Endothelial cell of umbilical vein (primary cell): ENCODE measurements around the gene PPP2R5B.

ENCODE experiments used
- CTCF ChIP-seq, 2 donors: IDR thresholded peaks; 1 replicate in 1 of 2; 2 replicates in 1 of 2; pipeline ENCODE4 v1.5.1; 2011; ENCODE audit warnings: low read length in 2 of 2, mild to moderate bottlenecking in 2 of 2, moderate library complexity in 2 of 2, control low read depth in 1 of 2, inconsistent platforms in 1 of 2, low read depth in 1 of 2; ENCODE audit not compliant: insufficient read depth in 1 of 2; ENCODE audit errors: extremely low read depth in 1 of 2
- EZH2 ChIP-seq: IDR thresholded peaks from 2 replicates; pipeline ENCODE4 v1.6.1; 2012; ENCODE audit warnings: borderline replicate concordance, low read depth, mild to moderate bottlenecking, moderate library complexity, low read length, inconsistent platforms; ENCODE audit not compliant: severe bottlenecking
- FOS ChIP-seq: IDR thresholded peaks from 2 replicates; pipeline ENCODE4 v1.6.1; 2011; ENCODE audit warnings: mild to moderate bottlenecking, low read length, moderate library complexity, borderline replicate concordance; ENCODE audit not compliant: insufficient read depth
- JUN ChIP-seq: IDR thresholded peaks from 2 replicates; pipeline ENCODE4 v1.6.1; 2011; ENCODE audit warnings: borderline replicate concordance, low read depth; ENCODE audit not compliant: insufficient read length, insufficient read depth
- MAX ChIP-seq: IDR thresholded peaks from 2 replicates; pipeline ENCODE4 v1.6.1; 2011; ENCODE audit not compliant: insufficient read depth, insufficient read length
- MYC ChIP-seq: IDR thresholded peaks from one replicate; pipeline ENCODE4 v1.6.1; 2011; ENCODE audit warnings: mild to moderate bottlenecking, low read depth, low read length
- POLR2A ChIP-seq: IDR thresholded peaks from 2 replicates; pipeline ENCODE4 v1.6.1; 2012; ENCODE audit warnings: low read depth, mild to moderate bottlenecking, control low read depth, low read length
- POLR2AphosphoS5 ChIP-seq: IDR thresholded peaks from 2 replicates; pipeline ENCODE4 v1.6.1; 2012; ENCODE audit warnings: low read depth, mild to moderate bottlenecking, control low read depth, low read length, moderate library complexity; ENCODE audit not compliant: insufficient read depth

- TF ChIP-seq CTCF (IDR thresholded peaks at IDR 0.05; ENCODE audit: extremely low read depth in 1 of 2, insufficient read depth in 1 of 2, low read depth in 1 of 2, low read length in 2 of 2) (no peak), MAX (no peak), EZH2 (no peak), POLR2A (no peak), POLR2AphosphoS5 (no peak), MYC (no peak), JUN (no peak), FOS (no peak)
Observed at GRCh38 chr11:64905516-64906313, 18.8 kb upstream of the PPP2R5B start.
